Liver (tissue), 3 donors: ENCODE results near the gene ATF7IP.
"Not testable (repeated sequence)": the region's sequence is repeated elsewhere in the genome, so short reads cannot be mapped to it uniquely, and the experiment has no call there.

Experiments used
- CTCF ChIP-seq: fragments of 150-350 bp; IDR thresholded peaks from 2 replicates; pipeline ENCODE4 v1.5.1; 2017; ENCODE audit warnings: improper control_type of control experiment, low read depth, low read length; ENCODE audit not compliant: missing input control
- EGR1 ChIP-seq, 2 donors: IDR thresholded peaks; 2 replicates each; pipeline ENCODE4 v1.6.1; 2016 to 2018; ENCODE audit warnings: antibody characterized with exemption in 2 of 2, low read depth in 2 of 2
- FOXA1 ChIP-seq: IDR thresholded peaks from 2 replicates; pipeline ENCODE4 v1.6.1; 2016; ENCODE audit warnings: antibody characterized with exemption
- GABPA ChIP-seq, 2 donors: IDR thresholded peaks in 1 of 2; conservative IDR thresholded peaks in 1 of 2; 2 replicates each; pipeline ENCODE4 v1.6.1; 2016; ENCODE audit warnings: antibody characterized with exemption in 2 of 2, mild to moderate bottlenecking in 1 of 2, moderate library complexity in 1 of 2
- HNF4A ChIP-seq, 2 donors: conservative IDR thresholded peaks; 2 replicates each; pipeline ENCODE4 v1.6.1; 2016; ENCODE audit warnings: antibody characterized with exemption in 2 of 2, mild to moderate bottlenecking in 2 of 2
- RAD21 ChIP-seq, 2 donors: IDR thresholded peaks; 2 replicates each; pipeline ENCODE4 v1.6.1; 2016; ENCODE audit warnings: antibody characterized with exemption in 2 of 2, mild to moderate bottlenecking in 2 of 2
- SP1 ChIP-seq: IDR thresholded peaks from 2 replicates; pipeline ENCODE4 v1.6.1; 2018; ENCODE audit warnings: antibody characterized with exemption, mild to moderate bottlenecking
- TAF1 ChIP-seq: conservative IDR thresholded peaks from 2 replicates; pipeline ENCODE4 v1.6.1; 2016; ENCODE audit warnings: antibody characterized with exemption, mild to moderate bottlenecking
- YY1 ChIP-seq: IDR thresholded peaks from 2 replicates; pipeline ENCODE4 v1.6.1; 2016; ENCODE audit warnings: antibody characterized with exemption, mild to moderate bottlenecking
- TF ChIP-seq, protein P1 (sequence below): IDR thresholded peaks from 2 replicates; pipeline ENCODE4 v1.6.1; 2016; ENCODE audit warnings: antibody characterized with exemption, mild to moderate bottlenecking
- donor health status: healthy.
- donor health status: healthy.

DNA sequence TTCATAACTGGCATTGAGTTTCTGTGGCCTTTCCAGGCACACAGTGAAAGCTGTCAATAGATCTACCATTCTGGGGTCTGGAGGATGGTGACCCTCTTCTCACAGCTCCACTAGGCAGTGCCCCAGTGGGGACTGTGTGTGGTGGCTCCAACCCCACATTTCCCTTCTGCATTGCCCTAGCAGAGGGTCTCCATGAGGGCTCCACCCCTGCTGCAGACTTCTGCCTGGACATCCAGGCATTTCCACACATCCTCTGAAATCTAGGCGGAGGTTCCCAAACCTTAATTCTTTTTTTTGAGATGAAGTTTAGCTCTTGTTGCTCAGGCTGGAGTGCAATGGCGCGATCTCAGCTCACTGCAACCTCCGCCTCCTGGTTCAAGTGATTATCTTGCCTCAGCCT, 14.0 kb upstream of the ATF7IP start:
- TF ChIP-seq EGR1 (IDR thresholded peaks at IDR 0.05; ENCODE audit: low read depth in 2 of 2); CTCF; RAD21 (IDR thresholded peaks at IDR 0.05); FOXA1; YY1; TAF1; HNF4A (conservative IDR thresholded peaks at IDR 0.05); GABPA (IDR thresholded peaks at IDR 0.05 in 1 of 2, conservative IDR thresholded peaks at IDR 0.05 in 1 of 2); SP1: not testable (repeated sequence)
- TF ChIP-seq, protein P1, sequence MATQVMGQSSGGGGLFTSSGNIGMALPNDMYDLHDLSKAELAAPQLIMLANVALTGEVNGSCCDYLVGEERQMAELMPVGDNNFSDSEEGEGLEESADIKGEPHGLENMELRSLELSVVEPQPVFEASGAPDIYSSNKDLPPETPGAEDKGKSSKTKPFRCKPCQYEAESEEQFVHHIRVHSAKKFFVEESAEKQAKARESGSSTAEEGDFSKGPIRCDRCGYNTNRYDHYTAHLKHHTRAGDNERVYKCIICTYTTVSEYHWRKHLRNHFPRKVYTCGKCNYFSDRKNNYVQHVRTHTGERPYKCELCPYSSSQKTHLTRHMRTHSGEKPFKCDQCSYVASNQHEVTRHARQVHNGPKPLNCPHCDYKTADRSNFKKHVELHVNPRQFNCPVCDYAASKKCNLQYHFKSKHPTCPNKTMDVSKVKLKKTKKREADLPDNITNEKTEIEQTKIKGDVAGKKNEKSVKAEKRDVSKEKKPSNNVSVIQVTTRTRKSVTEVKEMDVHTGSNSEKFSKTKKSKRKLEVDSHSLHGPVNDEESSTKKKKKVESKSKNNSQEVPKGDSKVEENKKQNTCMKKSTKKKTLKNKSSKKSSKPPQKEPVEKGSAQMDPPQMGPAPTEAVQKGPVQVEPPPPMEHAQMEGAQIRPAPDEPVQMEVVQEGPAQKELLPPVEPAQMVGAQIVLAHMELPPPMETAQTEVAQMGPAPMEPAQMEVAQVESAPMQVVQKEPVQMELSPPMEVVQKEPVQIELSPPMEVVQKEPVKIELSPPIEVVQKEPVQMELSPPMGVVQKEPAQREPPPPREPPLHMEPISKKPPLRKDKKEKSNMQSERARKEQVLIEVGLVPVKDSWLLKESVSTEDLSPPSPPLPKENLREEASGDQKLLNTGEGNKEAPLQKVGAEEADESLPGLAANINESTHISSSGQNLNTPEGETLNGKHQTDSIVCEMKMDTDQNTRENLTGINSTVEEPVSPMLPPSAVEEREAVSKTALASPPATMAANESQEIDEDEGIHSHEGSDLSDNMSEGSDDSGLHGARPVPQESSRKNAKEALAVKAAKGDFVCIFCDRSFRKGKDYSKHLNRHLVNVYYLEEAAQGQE: not testable (repeated sequence)
